Measurements from ENCODE around the gene ROR1. TPM values are rescaled to one million over a fixed set of nuclear protein-coding genes. Genes with fewer than 3 reads are reported as not detected.

Gene ROR1
- total and polyA plus RNA-seq, 9 of the 15 experiments (the other 6 are each of a cell fraction or from before 2014, with no cell fraction given) = 0.02 TPM; not detected in 8

GRCh38 chr1:64051796-64052195 lies 278.0 kb downstream of the ROR1 start (continued):
- no peak for TF ChIP-seq ZNF280B (CRISPR knock-in tag; IDR thresholded peaks at IDR 0.05)

- ChIA-PET CTCF (ENCODE audit: low intra/inter-chr PET ratio) (no interaction called here), POLR2A (no interaction called here)
- Histone ChIP-seq H3K4me2 (ENCODE audit: insufficient read depth, low read length) (no peak overlapping the region), H2AFZ (ENCODE audit: low read depth, low read length) (no peak overlapping the region), H3K36me3 (ENCODE audit: control insufficient read depth, insufficient read depth, low read length) (no peaks in the 10 kb centered on the region), H3K4me1 (replicated peaks in 1 of 2; ENCODE audit: control insufficient read depth in 2 of 2, insufficient read depth in 2 of 2, low read length in 2 of 2) (no peaks in the 10 kb centered on the region), H3K9me1 (ENCODE audit: control insufficient read depth, insufficient read depth, low read length) (no peaks in the 10 kb centered on the region), H3K79me2 (ENCODE audit: control insufficient read depth, insufficient read depth, low read length) (no peaks in the 10 kb centered on the region), H3K4me3 (no peak overlapping the region), H3K27me3 (ENCODE audit: control insufficient read depth in 2 of 2, insufficient read depth in 2 of 2, low read length in 2 of 2) (peaks cover 0 to 4% of the 10 kb centered on the region in 2 experiments; a peak in 1 of 5 replicates), H3K9ac (ENCODE audit: insufficient read depth in 1 of 2, low read depth in 2 of 2, low read length in 2 of 2) (no peak overlapping the region), H3K27ac (ENCODE audit: extremely low read depth, low read depth, low read length) (no peak overlapping the region), H3K9me3 (replicated peaks; ENCODE audit: control insufficient read depth, insufficient read depth, low read depth, low read length) (no peaks in the 10 kb centered on the region), H4K20me1 (replicated peaks; ENCODE audit: control insufficient read depth, insufficient read depth, low read length) (no peaks in the 10 kb centered on the region)
- TF ChIP-seq SMAD2 (IDR thresholded peaks at IDR 0.05; ENCODE audit: low read depth, low read length) (no peak), NCOR1 (IDR thresholded peaks at IDR 0.05) (no peak), BRF1 (IDR thresholded peaks at IDR 0.05; ENCODE audit: borderline replicate concordance, extremely low read depth, insufficient read length) (no peak), CAMTA2 (CRISPR knock-in tag; conservative IDR thresholded peaks at IDR 0.05) (no peak), FOXJ2 (tag; IDR thresholded peaks at IDR 0.05) (no peak), ARID4B (CRISPR knock-in tag; IDR thresholded peaks at IDR 0.05) (no peak), SMARCC2 (IDR thresholded peaks at IDR 0.05; ENCODE audit: low read depth) (no peak), CXXC5 (CRISPR knock-in tag; IDR thresholded peaks at IDR 0.05) (no peak), ZNF280A (IDR thresholded peaks at IDR 0.05; ENCODE audit: low read depth, partially characterized antibody) (no peak), TEAD1 (CRISPR knock-in tag; IDR thresholded peaks at IDR 0.05) (no peak)
- BruUV-seq (replicated peaks) = no TSS peak
- ATAC-seq (no peak), DNase-seq (ENCODE audit: extremely low read depth in 1 of 4, low spot score in 3 of 4) (no peak), FAIRE-seq (no peak)
- in situ Hi-C loops (cut with MboI) (no loop called here), intact Hi-C loops (cut with micrococcal nuclease) (no loop called here)
- WGBS (ENCODE audit: insufficient coverage, low coverage, missing lambda C conversion rate) = 9% methylated on average over 1 of the region's 1 CpG
Measured at GRCh38 chr1:64052777-64053176, 279.0 kb downstream of the ROR1 start.
